Smooth muscle cell (in vitro differentiated cells): Measurements from ENCODE around the gene MBD4. TPM values are rescaled to one million over a fixed set of nuclear protein-coding genes. Genes with fewer than 3 reads are reported as not detected.
A peak's percentile ranks its signal among the peaks of the same experiment; 100 is the strongest.

Experiments used
- DNase-seq: peaks from one replicate; lab custom pipeline; 2025; ENCODE audit not compliant: unreplicated experiment; lab: John Stamatoyannopoulos, UW
- H2AFZ ChIP-seq: fragments of 200-600 bp; sonication (generic); 2 replicates; pipeline ENCODE4 v1.6.0; 2016; ENCODE audit warnings: antibody characterized with exemption, low read depth, mild to moderate bottlenecking
- H3F3A ChIP-seq: fragments of 200-600 bp; sonication (generic); 2 replicates; pipeline ENCODE4 v1.6.0; 2017; ENCODE audit warnings: antibody characterized with exemption, low read depth
- H3K27ac ChIP-seq: fragments of 200-600 bp; sonication (generic); 2 replicates; pipeline ENCODE4 v1.5.1; 2016; ENCODE audit warnings: low read depth, mild to moderate bottlenecking
- H3K27me3 ChIP-seq: fragments of 200-600 bp; sonication (generic); 2 replicates; pipeline ENCODE4 v1.6.1; 2016; ENCODE audit warnings: low read depth, mild to moderate bottlenecking
- H3K36me3 ChIP-seq: fragments of 200-600 bp; sonication (generic); 2 replicates; pipeline ENCODE4 v1.5.1; 2016; ENCODE audit warnings: low read depth
- H3K4me1 ChIP-seq: fragments of 200-600 bp; sonication (generic); 2 replicates; pipeline ENCODE4 v1.5.1; 2016; ENCODE audit warnings: low read depth
- H3K4me2 ChIP-seq: fragments of 200-600 bp; sonication (generic); 2 replicates; pipeline ENCODE4 v1.6.0; 2016; ENCODE audit warnings: mild to moderate bottlenecking
- H3K4me3 ChIP-seq: fragments of 200-600 bp; sonication (generic); 2 replicates; pipeline ENCODE4 v1.5.1; 2016; ENCODE audit warnings: mild to moderate bottlenecking
- H3K79me2 ChIP-seq: fragments of 200-600 bp; sonication (generic); 2 replicates; pipeline ENCODE4 v1.6.0; 2016; ENCODE audit warnings: low read depth, mild to moderate bottlenecking
- H3K9ac ChIP-seq: fragments of 200-600 bp; sonication (generic); 2 replicates; pipeline ENCODE4 v1.6.0; 2016; ENCODE audit warnings: low read depth
- H3K9me3 ChIP-seq: fragments of 200-600 bp; sonication (generic); replicated peaks from 2 replicates; pipeline ENCODE4 v1.5.1; 2016; ENCODE audit warnings: low read depth
- H4K20me1 ChIP-seq: fragments of 200-600 bp; sonication (generic); 2 replicates; pipeline ENCODE4 v1.6.0; 2016; ENCODE audit warnings: low read depth
- WGBS: methylation state at CpG from one replicate; pipeline ENCODE4 v1.1.7; 2016; ENCODE audit warnings: low lambda C conversion rate; 5-methylcytosine and 5-hydroxymethylcytosine counted together
- polyA plus RNA-seq: library from polyadenylated mRNA; unstranded; fragments of >200 nt; fragmentation: Nextera tagmentation; extraction: Ambion mirVana; gene quantifications from 2 replicates; pipeline ENCODE4 v1.2.1, GENCODE V29; 2016
- small RNA-seq: library from RNA; depleted of rRNA; stranded (forward); fragments of <200 nt; gene quantifications from one replicate; pipeline ENCODE3, GENCODE V24; 2014
- total RNA-seq: library from RNA; depleted of rRNA; stranded (reverse); fragments of >200 nt; gene quantifications from 2 replicates; pipeline ENCODE4 v1.2.3, GENCODE V29; 2014
- TF ChIP-seq, protein P1 (sequence below): fragments of 200-600 bp; sonication (generic); IDR thresholded peaks from 2 replicates; pipeline ENCODE4 v1.5.1; 2017; ENCODE audit warnings: borderline replicate concordance, mild to moderate bottlenecking, antibody characterized with exemption; ENCODE audit not compliant: insufficient read depth, poor library complexity, severe bottlenecking

MBD4 gene
- total and polyA plus RNA-seq, 2 experiments from 2014 or later, result 23.1 to 26.5 TPM

DNA sequence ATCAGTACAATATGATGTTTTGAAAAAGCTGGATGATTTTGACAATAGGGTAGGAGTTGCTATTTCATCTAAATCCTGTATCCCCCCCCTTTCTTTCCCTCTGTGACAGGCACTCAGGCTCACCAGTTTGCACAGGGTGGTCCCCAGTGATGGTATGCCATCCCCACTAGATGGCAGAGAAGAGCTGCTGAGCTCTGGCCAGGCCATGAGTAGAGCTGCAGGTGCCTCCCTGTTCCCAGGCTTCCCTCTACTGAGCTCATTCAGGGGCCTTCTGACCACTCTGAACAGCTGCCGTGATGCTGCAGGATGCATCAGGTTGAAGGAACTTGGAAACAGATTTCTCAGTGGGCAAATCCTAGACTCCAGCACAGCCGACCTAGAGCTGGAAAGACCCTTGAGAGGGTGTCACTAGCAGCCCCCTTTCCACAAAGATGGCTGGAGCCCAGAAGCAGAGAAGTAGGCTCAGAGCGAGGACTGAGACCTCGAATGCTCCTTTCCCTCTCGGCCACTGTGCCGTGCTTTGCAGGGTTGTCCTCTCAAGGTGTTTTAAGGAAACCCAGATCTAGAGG is 56.4 kb downstream of the MBD4 start:
- 55% methylated on average over 6 of the region's 6 CpGs for WGBS
- peaks cover 9% of the 10 kb centered on the region for H3F3A ChIP-seq
- no peaks in the 10 kb centered on the region for H3K27me3 ChIP-seq
- H3K4me2 ChIP-seq, result no peak overlapping the region
- no peaks in the 10 kb centered on the region for H3K79me2 ChIP-seq
- H2AFZ ChIP-seq, result no peak overlapping the region
- H3K4me3 ChIP-seq, result no peak overlapping the region
- no peaks in the 10 kb centered on the region for H3K36me3 ChIP-seq
- no peak overlapping the region for H3K27ac ChIP-seq
- DNase-seq, result no peak
- H3K9ac ChIP-seq, result no peak overlapping the region
- peaks cover 11% of the 10 kb centered on the region for H4K20me1 ChIP-seq
- TF ChIP-seq, protein P1, sequence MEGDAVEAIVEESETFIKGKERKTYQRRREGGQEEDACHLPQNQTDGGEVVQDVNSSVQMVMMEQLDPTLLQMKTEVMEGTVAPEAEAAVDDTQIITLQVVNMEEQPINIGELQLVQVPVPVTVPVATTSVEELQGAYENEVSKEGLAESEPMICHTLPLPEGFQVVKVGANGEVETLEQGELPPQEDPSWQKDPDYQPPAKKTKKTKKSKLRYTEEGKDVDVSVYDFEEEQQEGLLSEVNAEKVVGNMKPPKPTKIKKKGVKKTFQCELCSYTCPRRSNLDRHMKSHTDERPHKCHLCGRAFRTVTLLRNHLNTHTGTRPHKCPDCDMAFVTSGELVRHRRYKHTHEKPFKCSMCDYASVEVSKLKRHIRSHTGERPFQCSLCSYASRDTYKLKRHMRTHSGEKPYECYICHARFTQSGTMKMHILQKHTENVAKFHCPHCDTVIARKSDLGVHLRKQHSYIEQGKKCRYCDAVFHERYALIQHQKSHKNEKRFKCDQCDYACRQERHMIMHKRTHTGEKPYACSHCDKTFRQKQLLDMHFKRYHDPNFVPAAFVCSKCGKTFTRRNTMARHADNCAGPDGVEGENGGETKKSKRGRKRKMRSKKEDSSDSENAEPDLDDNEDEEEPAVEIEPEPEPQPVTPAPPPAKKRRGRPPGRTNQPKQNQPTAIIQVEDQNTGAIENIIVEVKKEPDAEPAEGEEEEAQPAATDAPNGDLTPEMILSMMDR, result peak; percentile 77
- H3K9me3 ChIP-seq, result no peaks in the 10 kb centered on the region
- H3K4me1 ChIP-seq, result no peaks in the 10 kb centered on the region

DNA sequence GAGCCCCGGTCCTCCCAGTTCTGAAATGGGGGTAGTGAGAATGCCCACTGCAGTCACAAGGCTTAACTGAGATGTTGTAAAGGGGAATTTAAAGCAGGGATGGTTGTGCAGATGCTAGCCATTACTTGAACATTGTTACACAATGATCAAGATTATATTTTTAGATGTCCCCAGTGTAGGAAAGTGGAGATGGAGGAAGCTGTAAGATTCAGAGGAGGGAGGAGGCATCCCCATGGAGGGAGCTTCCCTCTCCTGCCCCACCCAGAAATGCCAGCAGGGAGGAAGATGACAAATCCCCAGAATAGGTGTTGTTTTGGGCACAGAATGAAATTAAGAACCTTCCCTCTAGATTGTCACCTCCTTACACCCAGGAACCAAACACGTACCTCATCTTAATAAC is 57.4 kb downstream of the MBD4 start:
- 88% methylated on average over 2 of the region's 2 CpGs for WGBS
- H3K4me2 ChIP-seq, result no peak overlapping the region
- H3K9ac ChIP-seq, result no peak overlapping the region
- H4K20me1 ChIP-seq, result peaks cover 3% of the 10 kb centered on the region
- no peaks in the 10 kb centered on the region for H3K27me3 ChIP-seq
- H3K4me3 ChIP-seq, result no peak overlapping the region
- TF ChIP-seq, protein P1, result no peak
- H3K9me3 ChIP-seq, result no peaks in the 10 kb centered on the region
- H3F3A ChIP-seq, result peaks cover 4% of the 10 kb centered on the region
- H2AFZ ChIP-seq, result no peak overlapping the region
- no peak overlapping the region for H3K27ac ChIP-seq
- no peaks in the 10 kb centered on the region for H3K79me2 ChIP-seq
- H3K4me1 ChIP-seq, result no peaks in the 10 kb centered on the region
- DNase-seq, result no peak
- no peaks in the 10 kb centered on the region for H3K36me3 ChIP-seq

Small RNAs within 50 kb of the gene (small RNA-seq; reads per million reads assigned to genes)
- 112 reads per million, percentile 98 among the genes with 10 or more reads in this experiment for gene SNORA7B

Other genes starting within 250 kb of the MBD4 start
- gene COPG1, start 190.3 kb downstream of the MBD4 start, total RNA-seq, result 177 and 210 TPM in 2 replicates
- gene COPG1, start 190.3 kb downstream of the MBD4 start, polyA plus RNA-seq, result 228 and 265 TPM in 2 replicates
- 9.3 and 15.2 TPM in 2 replicates for gene HMCES, start 161.1 kb downstream of the MBD4 start, total RNA-seq
- gene HMCES, start 161.1 kb downstream of the MBD4 start, polyA plus RNA-seq, result 25.0 and 33.8 TPM in 2 replicates
- gene EFCAB12, start 11.3 kb downstream of the MBD4 start, total RNA-seq, result 0.09 and 0.76 TPM in 2 replicates
- gene EFCAB12, start 11.3 kb downstream of the MBD4 start, polyA plus RNA-seq, result 0.90 TPM in 1 of 2 replicates, not detected in the other
- gene IFT122, start 276 bp upstream of the MBD4 start, total RNA-seq, result 17.3 and 17.4 TPM in 2 replicates
- 13.2 and 13.4 TPM in 2 replicates for gene IFT122, start 276 bp upstream of the MBD4 start, polyA plus RNA-seq
- 0.63 TPM in 1 of 2 replicates, not detected in the other for gene RHO, start 88.7 kb upstream of the MBD4 start, total RNA-seq
- not detected in 2 replicates for gene RHO, start 88.7 kb upstream of the MBD4 start, polyA plus RNA-seq
- not detected in 2 replicates for gene H1-8, start 103.2 kb upstream of the MBD4 start, total RNA-seq
- not detected in 2 replicates for gene H1-8, start 103.2 kb upstream of the MBD4 start, polyA plus RNA-seq
- gene PLXND1, start 166.7 kb upstream of the MBD4 start, total RNA-seq, result 71.2 and 94.3 TPM in 2 replicates
- gene PLXND1, start 166.7 kb upstream of the MBD4 start, polyA plus RNA-seq, result 75.8 and 130 TPM in 2 replicates